ENCODE measurements around the gene SYNPR. TPM values are rescaled to one million over a fixed set of nuclear protein-coding genes. Genes with fewer than 3 reads are reported as not detected.

SYNPR gene
- total RNA-seq, 1 donor, result not detected

GRCh38 chr3:63344661-63345060, 66.6 kb downstream of the SYNPR start:
- TF ChIP-seq CTCF (IDR thresholded peaks at IDR 0.05; ENCODE audit: insufficient read depth, low read length), result no peak
- no peak overlapping the region for H3K4me3 ChIP-seq (ENCODE audit: low read depth, low read length)
- no peak for DNase-seq (ENCODE audit: low read depth)

GRCh38 chr3:63349583-63350573, 71.8 kb downstream of the SYNPR start:
- no peak overlapping the region for H3K4me3 ChIP-seq (ENCODE audit: low read depth, low read length)
- peak; percentile 84 for DNase-seq (ENCODE audit: low read depth)
- peak; percentile 87 for TF ChIP-seq CTCF (IDR thresholded peaks at IDR 0.05; ENCODE audit: insufficient read depth, low read length)

- TF ChIP-seq CTCF (IDR thresholded peaks at IDR 0.05; ENCODE audit: insufficient read depth, low read length), result peak; percentile 95
- no peak overlapping the region for H3K4me3 ChIP-seq (ENCODE audit: low read depth, low read length)
- DNase-seq (ENCODE audit: low read depth), result peak; percentile 84
These were observed 73.3 kb downstream of the SYNPR start for GRCh38 chr3:63351159-63352007.

- DNase-seq (ENCODE audit: low read depth), result no peak
- TF ChIP-seq CTCF (IDR thresholded peaks at IDR 0.05; ENCODE audit: insufficient read depth, low read length), result no peak
- no peak overlapping the region for H3K4me3 ChIP-seq (ENCODE audit: low read depth, low read length)
These were observed 73.8 kb downstream of the SYNPR start for GRCh38 chr3:63352008-63352279.

- no peak overlapping the region for H3K4me3 ChIP-seq (ENCODE audit: low read depth, low read length)
- no peak for TF ChIP-seq CTCF (IDR thresholded peaks at IDR 0.05; ENCODE audit: insufficient read depth, low read length)
- DNase-seq (ENCODE audit: low read depth), result peak; percentile 51
These were observed 75.3 kb downstream of the SYNPR start for GRCh38 chr3:63353383-63353782.

GRCh38 chr3:63354160-63354559, 76.1 kb downstream of the SYNPR start:
- DNase-seq (ENCODE audit: low read depth), result no peak
- no peak overlapping the region for H3K4me3 ChIP-seq (ENCODE audit: low read depth, low read length)
- TF ChIP-seq CTCF (IDR thresholded peaks at IDR 0.05; ENCODE audit: insufficient read depth, low read length), result no peak
